Dedifferentiated amniotic fluid mesenchymal stem cell (primary cell): ENCODE data around the gene ADAMTS1.
"Not testable (repeated sequence)": the region's sequence is repeated elsewhere in the genome, so short reads cannot be mapped to it uniquely, and the experiment has no call there.

Source experiments
- DNase-seq: peaks from one replicate; pipeline ENCODE4 v3.0.0-alpha.2; 2016; ENCODE audit errors: extremely low spot score

ADAMTS1 gene

DNA sequence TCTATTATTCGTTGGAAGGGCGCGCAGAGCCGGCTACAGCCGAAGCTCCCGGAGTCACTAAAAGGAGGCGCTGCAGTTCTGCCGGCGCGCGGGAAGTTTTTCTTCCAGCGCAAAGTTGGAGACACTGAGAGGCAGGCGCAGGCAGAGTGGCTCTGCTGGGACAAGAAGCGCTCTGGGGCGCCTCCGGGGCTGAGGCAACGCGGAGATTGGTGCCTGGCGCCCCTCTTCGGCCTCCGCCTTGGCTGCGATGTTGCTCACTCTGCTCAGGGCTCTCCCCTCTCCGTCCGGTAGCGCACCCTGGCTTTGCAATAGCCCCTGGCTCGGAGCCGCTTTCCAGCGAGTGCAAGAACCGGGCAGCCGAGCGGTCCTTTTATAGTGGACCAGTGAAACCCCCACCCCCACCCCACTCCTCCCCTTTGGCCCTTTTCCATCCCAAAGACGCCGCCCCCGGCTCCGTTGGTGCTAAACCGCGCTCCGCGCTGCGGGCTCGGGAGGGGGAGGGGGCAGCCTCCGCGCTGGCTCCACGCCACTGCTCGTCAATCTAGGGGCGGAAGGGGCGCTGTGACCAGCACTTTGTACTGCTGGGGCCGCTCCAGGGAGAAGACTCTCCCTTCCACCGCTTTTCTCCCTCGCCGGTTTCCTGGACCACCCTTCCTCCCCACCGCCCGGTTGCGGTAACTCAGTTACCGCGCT is at the start of gene ADAMTS1:
Gene ADAMTS1, minus strand, starts transcription at position 344 of the 693 bp plus-strand sequence. CDS start 455 bp downstream, outside the sequence.
- peak; percentile 88 for DNase-seq

DNA sequence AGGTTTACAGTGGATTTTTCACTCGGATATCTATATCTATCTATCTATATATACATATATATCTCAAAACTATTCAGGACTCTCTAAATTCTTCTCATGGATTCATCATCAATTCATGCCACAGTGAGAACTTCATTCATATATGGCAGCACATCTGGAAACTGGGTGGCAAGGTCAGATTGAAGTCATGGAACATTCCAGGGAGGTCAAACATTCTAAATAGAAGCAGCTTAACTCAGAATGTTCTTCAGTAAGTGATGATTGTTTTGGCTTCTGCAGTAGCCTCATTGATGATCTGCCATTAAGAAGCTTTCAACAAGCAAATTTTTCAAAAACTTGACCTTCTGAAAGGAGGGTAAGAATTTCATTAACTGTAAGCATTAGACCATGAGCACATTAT is 46.9 kb upstream of the ADAMTS1 start:
- no peak for DNase-seq

GRCh38 chr21:26888931-26889330 is 43.7 kb upstream of the ADAMTS1 start:
- DNase-seq, result no peak

DNA sequence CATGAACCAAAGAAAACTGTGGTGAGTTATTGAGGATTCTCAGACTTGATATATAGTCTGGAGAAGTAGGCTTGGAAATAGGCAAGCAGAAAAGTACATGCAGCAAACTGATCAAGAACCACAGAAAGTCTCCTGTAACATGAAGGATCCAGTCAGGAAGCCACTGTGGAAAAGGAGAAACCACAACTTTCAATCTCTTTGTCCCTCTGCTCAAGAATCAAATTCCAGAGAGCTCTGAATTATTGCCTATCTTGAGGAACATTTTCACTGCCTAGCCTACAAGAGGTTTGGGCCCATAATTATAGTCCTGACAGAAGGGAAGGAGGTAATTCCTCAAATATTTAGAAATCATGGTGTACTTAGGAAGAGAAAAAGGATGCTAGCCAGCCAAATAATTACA is 43.0 kb upstream of the ADAMTS1 start:
- DNase-seq, result no peak

- DNase-seq, result peak; percentile 34
These were observed 42.0 kb upstream of the ADAMTS1 start for GRCh38 chr21:26887251-26887650.

GRCh38 chr21:26884436-26884835 is 39.2 kb upstream of the ADAMTS1 start:
- DNase-seq, result no peak

GRCh38 chr21:26883768-26884167 is 38.6 kb upstream of the ADAMTS1 start:
- DNase-seq, result no peak

DNA sequence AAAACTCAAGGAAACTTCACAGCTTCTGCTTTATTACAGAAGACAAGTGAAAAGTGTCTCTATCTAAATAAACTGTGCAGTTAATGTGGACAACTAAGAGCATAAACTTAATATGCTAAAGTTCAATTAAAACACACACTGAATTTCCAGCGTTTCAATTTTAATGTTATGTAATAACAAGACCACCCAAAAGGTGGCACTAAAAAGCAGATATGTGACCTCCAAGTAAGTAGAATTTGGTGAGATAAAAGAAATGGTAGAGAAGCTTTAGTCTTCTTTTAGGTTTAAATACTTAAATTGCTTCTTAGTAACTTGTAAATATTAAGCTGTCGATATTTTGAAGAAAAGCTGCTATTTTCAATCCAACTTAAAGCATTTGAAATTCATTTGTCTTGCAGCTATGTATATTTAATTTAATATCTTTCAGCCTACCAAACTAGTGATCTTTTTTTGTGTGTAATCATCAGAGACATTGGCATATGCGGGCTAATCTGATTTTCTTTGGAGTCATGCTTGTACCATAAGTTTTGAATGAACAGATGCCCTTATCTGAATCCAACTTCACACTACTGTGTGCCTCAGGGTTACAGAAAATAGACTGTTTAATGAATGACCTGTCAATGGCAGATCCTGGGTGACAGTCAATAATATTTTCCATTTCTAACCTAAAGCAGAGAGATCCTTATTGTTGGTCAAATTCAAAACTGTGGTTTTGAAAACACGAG is 36.5 kb upstream of the ADAMTS1 start:
- DNase-seq, result no peak

- DNase-seq, result no peak
These were observed 31.8 kb upstream of the ADAMTS1 start for GRCh38 chr21:26877018-26877417.

DNA sequence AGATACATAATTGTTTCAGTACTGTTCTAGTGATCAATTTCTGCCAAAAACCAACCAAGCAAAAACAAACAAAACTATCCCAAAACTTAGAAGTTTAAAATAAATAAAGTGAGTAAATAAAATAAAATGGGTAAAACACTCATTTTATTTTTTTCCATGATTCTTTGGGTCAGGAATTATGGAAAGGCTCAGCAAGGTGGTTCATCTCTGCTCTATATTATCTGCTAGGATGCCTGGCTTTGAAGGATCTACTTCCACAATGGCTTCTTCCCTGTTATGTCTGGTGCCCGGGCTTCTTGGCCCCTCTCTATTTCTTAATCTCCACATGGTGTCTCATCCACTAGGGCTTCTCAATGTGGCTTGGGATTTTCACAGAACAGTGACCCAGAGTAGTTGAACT is 29.1 kb upstream of the ADAMTS1 start:
- no peak for DNase-seq

GRCh38 chr21:26865857-26866256 is 20.6 kb upstream of the ADAMTS1 start:
- no peak for DNase-seq

GRCh38 chr21:26856871-26857350 is 11.7 kb upstream of the ADAMTS1 start:
- not testable (repeated sequence) for DNase-seq

DNA sequence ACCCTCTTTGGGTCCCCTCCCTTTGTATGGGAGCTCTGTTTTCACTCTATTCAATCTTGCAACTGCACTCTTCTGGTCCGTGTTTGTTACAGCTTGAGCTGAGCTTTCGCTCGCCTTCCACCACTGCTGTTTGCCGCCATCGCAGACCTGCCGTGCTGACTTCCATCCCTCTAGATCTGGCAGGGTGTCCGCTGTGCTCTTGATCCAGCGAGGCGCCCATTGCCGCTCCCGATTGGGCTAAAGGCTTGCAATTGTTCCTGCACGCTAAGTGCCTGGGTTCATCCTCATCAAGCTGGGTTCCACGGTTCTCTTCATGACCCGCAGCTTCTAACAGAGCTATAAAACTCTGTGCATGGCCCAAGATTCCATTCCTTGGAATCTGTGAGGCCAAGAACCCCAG is 9.5 kb upstream of the ADAMTS1 start:
- DNase-seq, result not testable (repeated sequence)

DNA sequence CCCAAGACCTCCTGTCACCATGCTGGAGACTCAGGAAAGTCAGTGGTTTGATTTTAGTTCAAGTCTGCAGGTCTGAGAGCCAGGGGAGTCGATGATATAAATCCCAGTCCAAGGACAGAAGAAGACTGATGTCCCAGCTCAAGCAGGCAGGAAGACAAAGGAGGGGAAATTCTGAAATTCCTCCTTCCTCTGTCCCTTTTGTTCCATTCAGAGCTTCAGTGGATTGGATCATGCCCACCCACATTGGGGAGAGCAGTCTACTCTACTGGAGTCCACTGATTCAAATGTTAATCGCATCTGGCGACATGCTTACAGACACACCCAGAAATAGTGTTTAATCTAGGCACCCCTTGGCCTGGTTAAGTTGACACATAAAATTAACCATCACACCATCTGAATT is 7.2 kb upstream of the ADAMTS1 start:
- DNase-seq, result no peak

- DNase-seq, result no peak
These were observed 6.1 kb upstream of the ADAMTS1 start for GRCh38 chr21:26851109-26851944.

- peak; percentile 60 for DNase-seq
These were observed 5.0 kb upstream of the ADAMTS1 start for GRCh38 chr21:26850116-26850643.

- peak; percentile 76 for DNase-seq
These were observed 4.4 kb upstream of the ADAMTS1 start for GRCh38 chr21:26849428-26850115.

GRCh38 chr21:26847921-26848320 is 2.7 kb upstream of the ADAMTS1 start:
- DNase-seq, result no peak

DNA sequence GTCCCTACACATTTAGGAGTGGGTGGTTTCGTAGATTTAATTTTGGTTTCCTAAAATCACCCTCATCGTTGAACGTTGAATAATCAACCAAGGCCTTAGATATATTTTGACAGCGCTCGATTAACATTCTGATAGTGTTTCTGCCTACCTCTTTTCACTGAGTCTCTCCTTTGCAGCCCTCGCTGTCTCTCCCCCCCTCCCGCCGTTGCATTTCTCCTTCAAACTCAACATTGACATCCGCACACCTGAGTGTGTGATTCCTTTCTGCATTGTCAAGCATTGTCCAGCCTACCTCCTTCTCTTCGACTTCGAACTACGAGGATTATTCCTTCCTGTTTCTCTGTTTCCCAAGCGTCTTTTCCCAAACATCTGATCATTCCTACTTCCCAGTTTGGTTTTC is 1.8 kb upstream of the ADAMTS1 start:
- no peak for DNase-seq

DNA sequence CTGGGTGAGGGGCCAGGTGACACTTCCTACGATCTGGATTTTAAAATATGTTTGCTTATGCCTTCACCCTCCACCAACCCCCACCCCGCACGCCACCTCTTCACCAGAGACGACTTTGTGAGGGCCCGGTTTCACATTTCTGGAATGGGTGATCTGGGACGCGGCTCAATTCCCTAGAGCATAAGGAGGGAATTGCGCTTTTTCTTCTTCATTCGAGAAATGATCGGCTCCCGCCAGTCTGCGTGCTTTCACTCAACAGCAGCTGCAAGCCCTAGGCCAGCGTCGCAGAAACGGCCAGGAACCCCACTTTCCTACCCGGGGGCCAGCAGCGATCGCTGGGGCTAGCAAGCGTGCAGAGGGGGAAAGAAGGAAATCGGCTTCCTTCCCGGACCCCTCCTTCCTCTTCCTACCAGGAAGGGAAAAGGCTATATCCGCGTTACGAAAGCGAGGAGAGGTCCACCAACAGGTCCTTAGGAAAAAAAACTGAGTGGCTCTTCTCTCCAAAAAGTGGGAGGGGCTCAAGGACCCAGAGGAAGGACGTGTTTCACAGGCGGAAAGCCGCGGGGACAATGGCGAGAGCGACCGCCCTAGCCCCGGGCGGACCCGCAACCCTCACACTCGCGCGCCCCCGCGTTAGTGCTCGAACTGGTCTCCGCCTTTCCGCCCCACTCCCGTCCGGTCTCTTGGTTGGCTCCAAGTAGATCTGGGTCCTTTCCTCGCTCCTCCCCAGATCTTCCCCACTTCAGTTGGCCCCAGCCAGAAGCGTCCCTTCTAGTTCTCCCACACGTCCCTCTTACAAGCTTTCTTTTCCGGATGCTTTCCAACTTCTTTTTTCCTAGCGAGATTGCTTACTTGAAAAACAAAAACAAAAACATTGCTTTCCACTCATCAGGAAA is 1.1 kb upstream of the ADAMTS1 start:
- DNase-seq, result peak; percentile 73

- no peak for DNase-seq
These were observed 488 bp upstream of the ADAMTS1 start for GRCh38 chr21:26845759-26846035.
